Stimulated activated CD4-positive, alpha-beta T cell treated with anti-CD3 and anti-CD28 coated beads, Interleukin-12 subunit alpha, Interleukin-12 subunit beta, amount 100 ng/mL, for 24 hours (primary cell): ENCODE measurements around the gene SPTB.
"Not testable (repeated sequence)": the region's sequence is repeated elsewhere in the genome, so short reads cannot be mapped to it uniquely, and the experiment has no call there.

Source experiments
- DNase-seq, 2 experiments: peaks; one replicate each; pipeline ENCODE4 v3.0.0-alpha.2; 2020; ENCODE audit warnings: low read depth in 2 of 2

The SPTB gene

GRCh38 chr14:64879635-64880220 lies at the start of gene SPTB:
SPTB (minus strand) TSS chr14:64879907; CDS start chr14:64823094, 56,813 bp downstream.
- peak; percentile 43 to 63 for DNase-seq

DNA sequence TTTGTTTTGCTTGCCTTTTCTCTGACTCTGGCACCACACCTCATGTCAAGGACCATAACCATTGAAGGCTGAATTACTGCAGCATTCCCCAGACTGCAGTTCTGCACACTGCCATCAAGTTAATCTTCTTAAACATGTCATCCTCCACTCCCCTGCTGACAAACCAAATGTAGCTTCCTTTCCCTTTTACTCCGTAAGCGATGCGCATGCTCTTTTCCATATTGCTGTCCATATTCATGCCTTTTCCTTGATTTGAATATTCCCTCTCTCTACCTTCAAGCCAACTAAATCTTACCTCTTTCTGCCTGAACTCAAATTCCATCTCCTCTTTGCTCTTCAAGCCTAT lies 49.3 kb upstream of the SPTB start:
- no peak for DNase-seq

DNA sequence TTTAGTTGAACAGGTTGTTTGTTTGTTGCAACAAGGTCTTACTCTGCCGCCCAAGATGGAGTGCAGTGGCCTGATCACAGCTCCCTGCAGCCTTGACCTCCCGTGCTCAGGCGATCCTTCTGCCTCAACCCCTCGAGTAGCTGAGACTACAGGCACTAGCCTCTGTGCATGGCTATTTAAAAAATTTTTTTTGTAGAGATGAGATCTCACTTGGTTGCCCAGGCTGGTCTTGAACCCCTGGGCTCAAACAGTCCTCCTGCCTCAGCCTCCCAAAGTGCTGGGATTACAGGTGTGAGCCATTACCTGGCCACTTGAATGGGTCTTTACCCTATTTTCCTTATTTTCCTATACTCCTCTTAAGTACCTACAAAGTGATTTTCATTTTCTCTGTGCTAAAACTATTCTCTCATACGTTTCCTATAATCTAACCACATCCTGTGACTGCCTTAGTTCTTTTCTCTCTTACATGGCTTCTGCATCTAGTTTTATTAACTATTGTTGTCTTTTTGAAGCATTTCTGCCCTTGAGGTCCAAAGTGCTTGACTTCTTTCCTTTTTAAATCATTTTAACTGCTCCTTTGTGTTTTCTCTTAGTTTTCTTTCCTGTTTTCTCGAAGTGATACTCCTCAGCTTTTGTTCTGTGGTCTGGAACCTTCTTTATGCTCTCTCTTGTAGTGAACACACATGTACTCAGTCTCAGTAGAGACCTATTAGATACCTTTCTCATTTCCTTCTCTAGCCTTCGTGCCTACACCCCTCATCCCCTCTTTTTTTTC lies 48.7 kb upstream of the SPTB start:
- DNase-seq: no peak

- DNase-seq: no peak
Observed at GRCh38 chr14:64927031-64927430, 47.3 kb upstream of the SPTB start.

DNA sequence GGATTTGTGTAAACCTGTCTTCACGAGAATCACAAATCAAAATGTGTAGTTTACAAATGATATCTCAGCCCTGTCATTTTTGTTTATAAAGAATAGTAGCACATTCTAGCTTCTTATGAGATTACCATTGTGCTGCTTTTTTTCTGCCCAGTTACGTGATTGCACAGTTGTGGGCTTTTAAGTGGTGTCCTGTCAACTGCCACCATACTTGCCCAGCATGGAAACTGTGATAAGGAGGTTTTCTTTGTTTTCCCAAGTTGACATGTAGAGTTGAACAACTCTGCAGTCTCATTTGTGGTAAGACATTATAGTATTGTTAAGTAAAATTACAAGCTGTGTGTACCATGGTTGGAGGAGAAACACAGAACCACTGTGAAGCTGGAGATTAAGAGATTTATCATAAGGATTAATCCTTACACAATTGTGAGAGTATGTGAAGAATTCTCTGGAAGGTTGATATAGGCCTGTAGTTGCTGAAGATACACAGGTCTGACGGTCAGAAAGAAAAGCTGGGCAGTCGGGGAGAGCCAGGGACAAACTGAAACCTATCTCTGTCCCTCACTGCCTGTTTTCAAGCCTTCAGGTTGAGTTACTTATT lies 46.8 kb upstream of the SPTB start:
- no peak for DNase-seq

GRCh38 chr14:64923015-64923414 lies 43.3 kb upstream of the SPTB start:
- no peak for DNase-seq

DNA sequence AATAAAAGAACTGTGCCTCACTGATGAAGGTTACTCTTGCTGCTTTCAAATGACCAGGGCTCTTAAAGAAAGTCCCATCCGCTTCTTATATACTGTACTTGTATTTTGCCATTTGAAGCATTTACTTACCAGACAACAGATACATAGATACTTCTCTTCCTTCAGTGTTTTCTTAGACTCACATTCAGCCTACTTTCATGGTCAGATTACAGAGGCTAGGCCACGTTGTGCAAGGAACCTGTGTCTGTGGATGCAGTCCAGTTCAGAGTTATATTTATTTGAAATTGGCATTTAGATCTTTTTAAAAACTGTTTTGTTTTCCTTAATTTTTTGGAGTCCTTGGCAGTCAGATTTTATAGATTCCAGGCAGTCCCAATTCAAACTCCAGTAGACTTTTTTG lies 40.8 kb upstream of the SPTB start:
- DNase-seq: no peak

DNA sequence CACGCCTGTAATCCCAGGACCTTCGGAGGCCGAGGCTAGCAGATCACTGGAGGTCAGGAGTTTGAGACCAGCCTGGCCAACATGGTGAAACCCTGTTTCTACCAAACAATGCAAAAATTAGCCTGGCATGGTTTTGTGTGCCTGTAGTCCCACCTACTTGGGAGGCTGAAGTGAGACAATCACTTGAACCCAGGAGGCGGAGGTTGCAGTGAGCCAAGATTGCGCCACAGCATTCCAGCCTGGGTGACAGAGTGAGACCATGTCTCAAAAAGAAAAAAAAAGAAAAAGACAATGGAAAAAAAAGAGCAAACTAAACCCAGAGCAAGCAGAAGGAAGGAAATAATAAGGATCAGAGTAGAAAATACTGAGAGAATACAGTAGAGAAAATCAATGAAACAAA lies 39.9 kb upstream of the SPTB start:
- DNase-seq: no peak

DNA sequence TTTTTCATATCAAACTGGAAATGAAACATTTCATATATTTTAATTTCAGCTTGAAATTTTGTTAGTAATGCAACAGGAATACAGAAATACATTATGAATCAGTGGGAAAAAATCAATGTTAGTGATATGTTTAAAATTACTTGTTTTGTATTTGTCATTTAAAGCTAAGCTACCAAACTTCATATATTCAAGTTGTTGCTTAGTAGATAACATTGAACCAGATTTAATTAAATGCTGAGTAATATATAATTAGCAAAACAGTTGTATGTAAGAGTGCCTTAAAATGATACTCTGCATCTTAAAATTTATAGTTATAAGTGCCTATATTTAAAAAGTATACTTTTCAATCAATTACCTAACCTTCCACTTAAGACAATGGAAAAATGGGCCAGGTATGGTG lies 39.5 kb upstream of the SPTB start:
- DNase-seq: no peak

- no peak for DNase-seq
Observed at GRCh38 chr14:64918216-64918615, 38.5 kb upstream of the SPTB start.

DNA sequence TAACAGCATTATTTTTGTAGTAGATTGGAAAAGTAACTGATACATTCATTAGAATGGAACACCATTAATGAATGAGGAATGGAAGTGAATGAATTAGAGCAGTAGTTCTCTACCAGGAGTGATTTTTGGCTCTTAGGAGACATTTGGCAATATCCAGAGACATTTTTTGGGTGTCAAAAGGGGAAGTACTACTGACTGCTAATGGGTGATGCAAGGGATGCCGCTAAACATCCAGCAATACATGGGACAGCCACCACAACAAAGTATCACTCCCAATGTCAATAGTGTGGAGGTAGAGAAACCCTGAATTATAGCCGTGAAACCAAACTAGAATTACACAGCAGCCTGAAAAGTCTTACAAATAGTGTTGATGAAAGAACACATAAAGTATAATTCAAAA lies 36.1 kb upstream of the SPTB start:
- no peak for DNase-seq

DNA sequence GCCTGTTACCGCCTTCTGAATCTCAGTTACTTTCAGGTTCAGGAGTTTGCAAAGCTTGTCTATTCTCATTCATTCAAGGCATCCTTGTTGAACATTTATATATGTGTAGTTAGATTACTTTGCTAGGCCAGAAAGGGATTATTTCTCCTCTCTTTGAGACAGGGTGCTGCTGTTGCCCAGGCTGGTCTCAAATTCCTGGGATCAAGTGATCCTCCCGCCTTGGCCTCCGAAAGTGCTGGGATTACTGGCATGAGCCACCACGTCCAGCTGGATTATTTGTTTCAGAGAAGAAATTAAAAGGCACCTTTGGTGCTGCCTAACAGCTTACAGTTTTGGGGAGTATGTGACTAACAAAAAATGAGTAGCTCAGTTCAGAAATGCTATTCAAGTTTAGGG lies 35.3 kb upstream of the SPTB start:
- no peak for DNase-seq

DNA sequence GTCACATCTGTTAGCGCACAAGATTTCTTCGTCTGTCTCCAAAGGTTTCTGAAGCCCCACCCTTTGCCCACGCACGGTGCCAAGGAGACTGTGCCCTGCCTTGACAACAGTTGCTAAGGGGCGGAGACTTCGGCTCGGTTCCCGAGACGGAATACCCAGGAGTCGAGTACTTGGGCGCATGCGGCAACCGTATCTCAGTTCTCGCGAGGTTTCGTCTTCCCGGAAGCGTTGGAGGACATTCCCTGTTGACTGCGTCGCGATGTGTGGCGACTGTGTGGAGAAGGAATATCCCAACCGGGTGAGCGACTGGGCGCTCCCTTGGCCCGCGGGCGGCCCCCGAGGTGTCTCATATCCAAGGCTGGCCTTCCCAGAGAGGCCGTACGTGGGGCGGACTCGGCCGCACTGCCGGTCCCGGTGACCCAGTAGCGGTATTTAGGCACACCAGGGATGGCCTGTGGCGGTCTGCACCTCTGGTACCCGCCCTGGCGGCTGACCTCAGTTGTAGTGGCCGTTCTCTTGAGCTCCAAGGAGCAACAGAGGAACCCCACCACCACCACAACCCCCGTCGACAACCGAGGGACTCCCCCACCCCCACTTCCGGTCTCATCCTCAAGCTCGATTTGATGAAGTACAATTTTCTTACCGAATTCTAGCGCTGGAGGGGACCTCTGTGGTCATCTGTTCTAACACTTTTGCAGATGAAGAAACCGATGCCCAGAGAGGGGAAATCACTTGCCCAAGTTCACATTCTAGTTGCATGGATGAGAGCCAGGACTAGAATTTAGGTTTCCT lies 34.7 kb upstream of the SPTB start, which contains the start of gene CHURC1:
CHURC1 (plus strand) TSS at position 219 of the 792 bp plus-strand sequence; CDS start at position 260, 41 bp downstream.
- DNase-seq: peak; percentile 91 to 98

DNA sequence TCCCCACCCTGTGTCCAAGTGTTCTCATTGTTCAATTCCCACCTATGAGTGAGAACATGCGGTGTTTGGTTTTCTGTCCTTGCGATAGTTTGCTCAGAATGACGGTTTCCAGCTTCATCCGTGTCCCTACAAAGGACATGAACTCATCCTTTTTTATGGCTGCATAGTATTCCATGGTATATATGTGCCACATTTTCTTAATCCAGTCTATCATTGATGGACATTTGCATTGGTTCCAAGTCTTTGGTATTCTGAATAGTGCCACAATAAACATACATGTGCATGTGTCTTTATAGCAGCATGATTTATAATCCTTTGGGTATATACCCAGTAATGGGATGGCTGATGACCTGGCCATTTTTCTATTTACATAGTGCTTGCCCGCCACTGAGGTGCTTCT lies 33.8 kb upstream of the SPTB start:
- not testable (repeated sequence) for DNase-seq

DNA sequence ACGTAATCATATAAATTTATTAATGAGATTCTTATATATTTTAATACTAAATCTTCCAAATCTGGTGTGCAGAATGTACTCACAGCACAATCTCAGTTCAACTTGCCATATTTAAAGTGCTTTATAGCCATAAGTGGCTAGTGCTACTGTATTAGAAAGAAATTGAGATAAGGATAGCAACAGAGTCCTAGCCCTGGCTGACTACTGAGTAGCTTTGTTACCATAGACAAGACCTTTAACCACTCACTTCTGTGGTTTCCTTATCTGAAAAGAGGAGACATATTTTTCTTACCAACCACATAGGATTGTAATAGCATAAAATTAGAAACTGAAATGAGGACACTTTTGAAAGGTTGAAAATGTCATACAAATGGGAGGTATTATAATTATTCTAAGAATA lies 32.6 kb upstream of the SPTB start:
- no peak for DNase-seq

- no peak for DNase-seq
Observed at GRCh38 chr14:64910847-64911495, 31.3 kb upstream of the SPTB start.

DNA sequence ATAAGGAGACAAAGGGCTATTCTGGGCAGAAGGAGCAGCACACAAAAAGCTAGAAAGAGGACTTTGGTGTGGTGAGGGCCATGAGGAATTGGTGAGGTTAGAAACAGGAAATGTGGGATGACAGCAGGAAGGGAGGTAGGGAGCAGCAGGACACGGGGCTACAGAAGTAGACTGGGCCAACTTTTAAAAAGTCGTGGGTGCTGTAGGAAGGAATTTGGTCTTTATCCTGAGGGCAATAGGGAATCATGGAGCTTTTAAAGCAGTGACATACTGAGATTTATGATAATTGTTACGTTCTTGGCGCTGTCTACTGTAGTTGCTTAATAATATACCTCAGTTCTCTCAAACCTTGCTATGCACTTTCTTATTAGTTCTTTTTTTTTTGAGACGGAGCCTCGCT lies 26.3 kb upstream of the SPTB start:
- no peak for DNase-seq

DNA sequence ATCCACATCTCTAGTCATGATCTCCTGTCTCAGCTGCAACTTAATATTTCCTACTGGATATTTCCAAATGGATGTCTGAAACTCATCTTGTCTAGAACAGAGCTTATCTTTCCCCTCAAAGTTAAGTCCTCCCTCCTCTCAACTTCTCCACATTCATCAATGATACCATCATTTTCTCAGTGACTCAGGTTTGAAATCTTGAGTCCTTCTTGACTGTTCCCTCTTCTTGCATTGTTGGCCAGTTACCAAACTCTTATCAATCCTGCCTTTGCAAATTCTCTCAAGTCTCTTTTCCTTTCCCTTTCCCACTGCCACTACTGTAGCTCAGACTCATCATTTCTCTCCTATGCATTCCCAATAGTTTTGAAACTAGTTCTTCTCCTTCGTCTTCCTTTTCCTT lies 20.3 kb upstream of the SPTB start:
- no peak for DNase-seq

GRCh38 chr14:64891839-64892375 lies 12.2 kb upstream of the SPTB start:
- no peak for DNase-seq

DNA sequence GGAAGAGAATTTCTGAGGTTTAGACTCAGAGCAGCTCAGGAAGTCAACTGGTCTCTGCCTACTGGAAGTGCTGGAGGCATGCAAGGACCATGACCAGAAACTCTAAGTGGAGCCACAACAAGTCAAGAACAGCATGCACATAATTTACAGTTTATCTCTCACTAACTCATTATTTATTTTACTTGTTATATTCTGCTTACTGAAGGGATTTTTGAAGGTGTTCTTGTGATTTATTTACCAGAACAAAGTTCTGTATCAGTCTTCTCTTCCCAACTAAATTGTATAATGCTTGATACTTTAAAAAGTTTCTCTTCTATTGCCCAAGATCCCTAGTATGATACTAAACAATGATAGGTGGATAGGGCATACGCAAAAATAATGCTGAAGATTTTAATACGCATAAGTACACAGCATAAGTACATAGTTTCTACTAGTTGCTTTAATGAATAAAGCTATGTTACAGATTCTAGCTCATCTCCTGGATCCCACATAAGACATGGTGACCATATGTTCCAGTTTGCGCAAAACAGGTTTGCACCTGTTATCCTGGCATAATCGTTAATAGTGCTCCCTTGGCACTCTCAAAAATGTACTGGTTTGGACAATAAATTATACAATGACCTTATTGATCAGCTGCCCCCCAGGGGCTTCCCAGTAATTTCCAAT lies 11.6 kb upstream of the SPTB start:
- no peak for DNase-seq

DNA sequence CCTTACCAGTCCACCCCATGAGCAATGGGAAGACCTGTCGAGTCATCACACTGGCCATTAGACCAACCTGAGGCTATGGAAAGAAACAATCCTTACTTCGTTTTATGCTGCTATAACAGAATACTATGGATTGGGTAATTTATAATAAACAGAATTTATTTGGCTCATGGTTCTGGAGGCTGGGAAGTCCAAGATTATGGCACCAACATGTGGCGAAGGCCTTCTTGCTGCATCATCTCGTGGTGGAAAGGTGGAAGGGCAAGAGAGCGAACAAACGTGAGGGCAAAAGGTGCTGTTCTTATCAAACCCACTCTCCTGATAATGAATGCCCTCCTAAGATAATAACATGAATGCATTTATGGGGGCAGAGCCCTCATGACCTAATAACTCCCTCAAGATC lies 9.6 kb upstream of the SPTB start:
- DNase-seq: no peak
